Activated T-cell treated with anti-CD3 and anti-CD28 coated beads for 24 hours (primary cell): ENCODE results near the gene DPEP2NB.
"Not testable (repeated sequence)": the region's sequence is repeated elsewhere in the genome, so short reads cannot be mapped to it uniquely, and the experiment has no call there.

Experiments
- DNase-seq: peaks from one replicate; pipeline ENCODE4 v3.0.0-alpha.2; 2020; ENCODE audit warnings: low read depth

DPEP2NB gene

DNA sequence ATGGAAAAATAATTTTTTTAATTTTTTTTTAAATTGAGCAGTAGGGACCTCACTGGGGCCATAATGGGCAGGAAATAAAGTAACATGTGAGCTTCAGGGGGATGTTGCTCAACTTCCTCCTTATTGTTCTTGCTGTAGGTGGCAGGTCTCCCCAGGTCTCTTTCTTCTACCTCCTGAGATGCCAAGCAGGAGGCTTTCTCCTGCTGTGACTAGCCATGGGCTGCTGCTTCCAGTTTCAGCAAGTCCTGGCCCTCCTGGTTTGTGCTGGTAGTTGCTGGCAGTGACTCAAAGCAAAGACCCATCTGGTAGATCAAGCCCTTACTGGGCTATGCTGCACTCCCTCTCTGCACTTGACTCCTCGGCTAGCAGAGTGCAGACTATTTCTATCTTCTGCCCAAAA is 2.3 kb downstream of the DPEP2NB start:
- no peak for DNase-seq

- not testable (repeated sequence) for DNase-seq
These were observed 5.8 kb downstream of the DPEP2NB start for GRCh38 chr16:68009872-68010271.

- DNase-seq, result no peak
These were observed 6.5 kb downstream of the DPEP2NB start for GRCh38 chr16:68009157-68009735.

GRCh38 chr16:68005786-68006286 is 9.9 kb downstream of the DPEP2NB start:
- DNase-seq, result no peak

DNA sequence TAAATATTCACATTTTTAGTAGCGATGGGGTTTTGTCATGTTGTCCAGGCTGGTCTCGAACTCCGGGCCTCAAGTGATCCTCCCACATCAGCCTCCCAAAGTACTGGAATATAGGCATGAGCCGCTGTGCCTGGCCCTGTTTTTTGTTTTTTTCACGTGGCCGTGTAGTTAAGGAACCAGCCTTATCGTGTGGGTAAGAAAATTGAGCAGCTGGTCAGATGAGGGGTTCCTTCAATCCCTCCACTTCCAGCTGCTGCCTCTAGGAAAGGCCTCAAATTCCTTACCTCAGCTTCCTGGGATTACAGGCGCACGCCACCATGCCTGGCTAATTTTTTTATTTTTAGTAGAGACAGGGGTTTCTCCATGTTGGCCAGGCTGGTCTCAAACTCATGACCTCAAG is 10.5 kb downstream of the DPEP2NB start:
- no peak for DNase-seq

- no peak for DNase-seq
These were observed 12.7 kb downstream of the DPEP2NB start for GRCh38 chr16:68003031-68003430.

GRCh38 chr16:68000450-68000849 is 15.3 kb downstream of the DPEP2NB start:
- DNase-seq, result no peak

DNA sequence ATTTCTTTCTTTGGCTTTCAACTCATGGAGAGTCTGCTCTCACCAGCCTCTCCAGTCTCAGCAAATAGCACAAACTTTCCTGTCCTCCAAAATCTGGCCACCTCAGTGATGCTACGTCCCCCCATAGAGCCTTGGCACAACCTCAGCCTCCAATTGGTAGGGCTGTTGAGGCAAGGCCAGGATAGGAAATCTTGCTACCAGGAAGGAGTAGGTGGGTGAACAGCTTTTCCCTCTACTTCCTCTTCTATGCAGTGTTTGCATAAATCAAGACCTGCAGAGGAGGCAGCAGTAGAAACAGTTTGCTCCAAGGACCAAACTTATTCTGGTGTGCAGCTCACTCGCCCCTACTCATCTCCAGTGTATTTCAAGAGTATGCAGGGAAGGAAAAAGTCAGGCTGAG is 15.7 kb downstream of the DPEP2NB start:
- DNase-seq, result no peak

- DNase-seq, result not testable (repeated sequence)
These were observed 16.7 kb downstream of the DPEP2NB start, which contains the start of gene DPEP2 for GRCh38 chr16:67998779-67999688. DPEP2 (minus strand) TSS chr16:67999484; CDS start chr16:67993212, 6,272 bp downstream.

GRCh38 chr16:67998231-67998778 is 17.4 kb downstream of the DPEP2NB start:
- not testable (repeated sequence) for DNase-seq

GRCh38 chr16:67996666-67997065 is 19.0 kb downstream of the DPEP2NB start:
- DNase-seq, result no peak

DNA sequence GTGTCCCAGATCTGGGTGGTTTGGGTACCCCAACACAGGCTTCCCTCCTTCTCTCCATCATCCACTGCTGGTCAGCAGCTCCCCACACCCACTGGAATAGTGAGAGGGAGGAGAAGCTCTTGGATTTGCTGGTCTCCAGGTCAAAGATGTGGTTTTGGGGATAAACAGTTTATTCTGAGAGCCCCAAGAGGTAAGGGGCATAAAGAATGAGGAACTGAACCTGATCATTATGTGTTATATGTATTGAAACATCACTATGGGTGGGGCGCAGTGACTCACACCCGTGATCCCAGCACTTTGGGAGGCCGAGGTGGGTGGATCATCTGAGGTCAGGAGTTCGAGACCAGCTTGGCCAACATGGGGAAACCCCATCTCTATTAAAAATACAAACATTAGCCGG is 20.3 kb downstream of the DPEP2NB start:
- no peak for DNase-seq

- not testable (repeated sequence) for DNase-seq
These were observed 21.7 kb downstream of the DPEP2NB start for GRCh38 chr16:67994040-67994408.

- DNase-seq, result peak; percentile 75
These were observed 22.3 kb downstream of the DPEP2NB start for GRCh38 chr16:67993207-67994039.

GRCh38 chr16:67992661-67993206 is 23.0 kb downstream of the DPEP2NB start:
- no peak for DNase-seq

DNA sequence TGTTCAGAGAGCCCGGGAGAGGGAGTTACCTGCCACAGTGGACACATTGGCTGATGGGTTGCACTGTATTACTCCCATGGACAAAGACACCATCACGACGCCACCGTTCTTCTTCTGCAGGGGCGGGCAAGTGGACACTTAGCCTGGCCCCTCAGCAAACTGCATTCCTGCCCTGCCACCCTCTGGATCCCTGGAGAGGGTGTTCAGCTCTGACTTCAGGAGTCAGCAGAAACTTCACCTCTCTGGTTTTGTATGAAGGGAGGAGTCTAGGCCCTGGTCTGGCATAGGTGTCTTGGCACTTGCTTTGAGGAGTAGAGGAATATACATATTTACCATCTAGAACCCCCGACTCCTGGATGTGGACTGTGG is 25.7 kb downstream of the DPEP2NB start:
- no peak for DNase-seq

GRCh38 chr16:67989322-67990017 is 26.2 kb downstream of the DPEP2NB start:
- no peak for DNase-seq

DNA sequence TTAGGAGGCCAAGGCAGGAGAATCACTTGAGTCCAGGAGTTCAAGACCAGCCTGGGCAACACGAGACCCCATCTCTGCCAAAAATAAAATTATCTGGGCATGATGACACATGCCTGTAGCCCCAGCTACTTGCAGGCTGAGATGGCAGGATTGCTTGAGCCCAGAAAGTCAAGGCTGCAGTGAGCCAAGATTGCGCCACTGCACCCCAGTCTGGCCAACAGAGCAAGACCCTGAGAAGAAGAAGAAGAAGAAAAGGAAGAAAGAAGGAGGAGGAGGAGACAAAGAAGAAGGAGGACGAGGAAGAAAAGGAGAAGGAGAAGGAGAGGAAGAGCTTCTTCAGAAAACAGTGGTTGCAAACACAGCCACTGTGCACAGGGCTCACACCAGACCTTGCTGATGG is 27.0 kb downstream of the DPEP2NB start:
- no peak for DNase-seq

DNA sequence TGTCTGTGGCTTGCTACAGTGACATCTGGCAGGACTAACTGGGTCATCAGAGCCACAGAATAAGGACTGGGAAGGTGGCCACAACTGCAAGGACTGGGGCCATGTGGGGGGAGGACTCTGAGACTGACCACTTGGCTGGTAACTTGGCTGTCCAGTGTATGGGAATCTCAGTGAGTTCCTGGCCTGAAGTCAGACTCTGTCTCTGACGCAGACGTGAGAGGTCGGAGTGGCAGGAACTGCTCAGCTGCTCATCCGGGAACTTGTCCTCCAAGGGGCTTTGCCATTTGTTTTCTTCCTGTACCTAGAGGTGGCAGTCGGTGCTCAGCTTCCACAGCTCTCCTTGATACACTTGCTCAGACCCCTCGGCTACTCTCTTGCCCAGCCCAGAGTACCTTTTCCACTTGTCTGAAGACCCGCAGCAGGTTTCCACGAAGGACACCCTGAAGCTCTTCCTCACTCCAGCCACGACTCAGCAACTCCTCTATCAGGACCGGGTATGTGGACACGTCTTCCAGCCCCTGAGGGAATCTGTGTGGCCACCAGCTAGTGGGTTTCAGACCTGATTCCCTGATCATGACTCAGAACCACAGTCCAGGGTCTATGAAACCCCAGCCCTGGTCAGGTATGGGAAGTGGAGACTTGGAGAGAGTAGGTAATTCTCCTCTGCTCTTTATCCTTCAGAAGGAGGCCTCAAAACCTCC is 28.1 kb downstream of the DPEP2NB start:
- no peak for DNase-seq

DNA sequence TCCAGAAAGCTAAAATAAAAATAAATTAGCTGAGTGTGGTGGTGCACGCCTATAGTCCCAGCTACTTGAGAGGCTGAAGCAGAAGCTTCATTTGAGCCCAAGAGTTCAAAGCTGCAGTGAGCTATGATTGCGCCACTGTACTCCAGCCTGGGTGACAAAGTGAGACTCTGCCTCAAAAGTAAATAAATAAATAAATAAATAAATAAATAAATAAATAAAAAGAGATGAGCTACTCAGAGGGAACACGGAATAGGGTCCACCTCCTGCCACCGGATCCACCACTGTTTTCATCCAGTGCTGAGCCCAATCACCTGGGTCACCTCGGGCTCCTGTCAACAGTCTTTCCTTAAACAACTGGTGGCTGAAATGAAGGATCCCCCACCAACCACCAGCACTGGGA is 28.8 kb downstream of the DPEP2NB start:
- DNase-seq, result no peak
